Bone marrow (tissue), 2 donors: ENCODE results near the gene LRRC10.
A peak's percentile ranks its signal among the peaks of the same experiment; 100 is the strongest.

Experiments used
- DNase-seq, 2 donors: peaks; one replicate each; lab custom pipeline; 2025; lab: John Stamatoyannopoulos, UW

Gene LRRC10

DNA sequence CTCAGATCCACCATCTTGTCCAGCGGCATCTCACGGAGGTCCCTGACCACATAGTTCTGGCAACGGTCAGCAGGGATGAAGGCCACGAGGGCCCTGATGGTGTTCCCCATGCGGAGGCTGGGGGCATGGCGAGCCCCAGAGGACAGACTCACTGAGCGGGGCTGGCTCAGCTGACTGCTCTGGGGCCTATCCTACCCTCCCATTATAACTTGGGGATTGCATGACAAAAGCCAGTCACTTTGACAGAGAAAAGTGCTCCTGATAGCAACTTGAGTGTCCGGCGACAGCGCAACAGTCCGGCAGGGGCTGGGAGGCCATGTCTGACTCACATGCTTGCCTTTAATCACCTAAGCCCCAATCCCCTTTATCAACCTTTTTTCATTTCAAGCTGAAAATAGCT lies at the start of gene LRRC10:
Gene LRRC10, minus strand, starts transcription at position 179 of the 400 bp plus-strand sequence. Its CDS starts 69 bp downstream, at position 110.
- no peak for DNase-seq

- no peak for DNase-seq
Measured at GRCh38 chr12:69660164-69660863, 49.6 kb upstream of the LRRC10 start.

DNA sequence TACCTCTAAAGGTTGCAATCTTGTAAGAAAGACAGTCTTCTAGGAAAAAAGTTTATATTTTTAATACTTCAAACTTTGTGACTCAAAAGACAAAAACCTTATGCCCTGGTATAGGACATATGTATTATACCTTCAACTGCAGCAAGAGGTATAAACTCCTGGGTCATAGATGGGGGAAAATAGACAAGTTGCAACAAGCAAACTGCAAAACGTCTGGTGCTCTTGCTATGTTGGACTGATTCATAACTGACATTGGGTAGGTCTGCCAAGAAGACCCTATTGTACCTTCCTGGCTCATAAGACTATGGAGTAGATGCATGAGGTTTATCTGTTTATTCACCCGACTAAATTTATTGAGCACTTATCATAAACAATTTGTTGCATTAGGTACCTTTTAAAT lies 47.5 kb upstream of the LRRC10 start:
- DNase-seq = no peak

DNA sequence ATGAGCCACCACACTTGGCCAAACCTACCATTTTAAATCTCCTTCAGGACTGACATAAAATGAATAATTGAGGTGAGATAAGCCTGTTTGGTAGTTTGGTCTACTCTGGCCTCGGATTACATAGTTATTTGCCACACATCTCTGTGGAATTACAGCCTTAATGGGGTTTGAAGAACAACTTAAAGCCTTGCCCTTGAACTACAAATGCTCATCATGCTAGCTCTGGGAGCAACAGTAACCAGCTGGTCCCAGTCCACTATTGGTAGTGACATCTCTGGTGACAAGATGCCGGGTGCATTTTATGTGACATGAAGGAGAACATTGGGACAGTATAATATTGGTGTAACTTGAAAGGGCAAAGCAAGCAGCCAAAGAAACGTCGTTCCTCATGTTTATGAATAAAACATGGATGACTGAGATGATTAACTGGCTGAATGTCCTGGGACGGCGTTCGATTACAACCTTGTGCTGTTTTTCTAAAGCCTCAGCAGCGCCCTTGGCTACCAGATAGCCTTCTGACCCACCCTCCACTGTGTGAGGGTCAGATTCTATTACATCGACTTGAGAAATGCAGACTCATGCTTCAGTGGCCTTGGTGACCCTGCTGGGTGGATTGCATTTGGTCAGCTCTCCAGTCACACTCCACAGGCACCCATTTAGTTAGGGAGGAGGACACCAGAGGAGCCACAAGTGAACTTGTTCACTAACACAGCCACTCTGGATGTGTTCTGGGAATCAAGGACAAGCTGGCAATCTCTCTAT lies 46.9 kb upstream of the LRRC10 start:
- no peak for DNase-seq

- no peak for DNase-seq
Measured at GRCh38 chr12:69655616-69656340, 45.1 kb upstream of the LRRC10 start.

DNA sequence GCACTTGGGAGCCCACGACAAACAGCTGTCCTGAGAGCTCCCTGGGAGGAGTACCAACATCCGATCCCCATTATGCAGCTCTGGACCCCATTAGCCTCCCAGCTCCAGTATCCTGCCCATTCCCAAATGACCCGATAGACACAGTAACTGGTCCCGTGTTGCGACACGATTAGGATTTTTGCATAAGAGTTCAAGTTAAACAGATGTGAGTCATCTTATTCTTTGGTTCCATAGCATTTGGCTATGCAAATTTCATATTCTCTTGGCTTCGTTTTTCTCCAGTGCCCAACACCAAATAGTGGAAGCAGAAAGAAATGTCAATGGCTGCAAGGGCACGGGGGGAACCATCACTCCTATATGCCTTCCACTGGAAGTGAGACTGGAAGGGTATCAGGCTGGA lies 43.0 kb upstream of the LRRC10 start:
- no peak for DNase-seq

DNA sequence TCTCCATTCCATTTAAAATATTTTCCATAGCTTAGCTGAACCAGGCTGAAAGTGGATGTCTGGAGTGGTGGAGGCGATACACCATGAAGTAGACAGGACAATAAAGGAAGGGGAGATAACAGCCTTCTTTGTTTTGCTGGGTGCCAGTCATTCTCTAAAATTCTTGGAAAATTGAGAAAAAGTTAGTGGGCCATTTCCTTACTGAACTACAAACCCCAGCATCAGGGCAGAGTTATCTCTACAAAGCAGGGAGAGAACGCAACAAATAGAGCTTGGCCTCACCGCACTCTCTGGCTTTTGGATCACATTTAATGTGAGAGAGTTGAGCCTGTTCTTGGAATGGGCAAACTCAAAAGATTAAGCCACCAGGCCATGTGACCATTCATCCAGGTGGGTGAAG lies 41.2 kb upstream of the LRRC10 start:
- DNase-seq = no peak

DNA sequence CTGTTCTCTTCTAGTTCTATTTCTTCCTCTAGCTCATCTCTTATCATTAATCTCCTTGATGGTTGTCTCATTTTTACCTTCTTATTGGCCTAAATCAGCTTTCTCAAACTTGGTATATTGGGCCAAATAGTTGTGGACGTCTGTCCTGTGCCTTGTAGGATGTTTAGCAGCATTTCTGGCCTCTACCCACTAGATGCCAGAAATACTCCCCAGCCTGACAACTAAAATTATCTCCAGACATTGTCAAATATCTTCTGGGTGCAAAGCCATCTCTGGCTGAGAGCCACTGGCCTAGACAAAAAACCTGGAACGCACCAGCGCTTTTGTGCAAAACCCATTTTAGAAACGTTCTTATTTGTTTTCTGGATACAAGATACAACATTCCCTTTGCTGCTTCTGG lies 38.8 kb upstream of the LRRC10 start:
- DNase-seq = no peak

GRCh38 chr12:69648476-69648875 lies 37.8 kb upstream of the LRRC10 start:
- DNase-seq = no peak

- DNase-seq = no peak
Measured at GRCh38 chr12:69647178-69647577, 36.5 kb upstream of the LRRC10 start.

DNA sequence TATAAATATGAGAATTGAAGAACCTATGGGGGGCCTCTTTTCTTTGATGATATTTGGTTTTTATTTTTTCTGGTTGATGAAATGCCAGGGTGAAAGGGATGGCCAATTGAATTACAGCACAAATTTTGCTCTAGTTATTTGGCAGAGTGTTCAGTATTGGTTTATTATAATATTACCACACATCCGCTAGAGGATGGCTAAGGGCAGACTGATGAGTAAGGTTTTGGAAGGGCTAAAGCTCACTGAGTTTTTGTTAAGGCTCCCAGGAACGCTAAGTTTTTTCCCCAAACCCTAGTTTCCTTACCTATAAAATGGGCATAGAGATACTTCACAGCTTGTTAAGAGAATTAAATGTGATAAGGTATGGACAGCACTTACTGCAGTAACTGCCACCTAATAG lies 34.3 kb upstream of the LRRC10 start:
- DNase-seq = no peak

DNA sequence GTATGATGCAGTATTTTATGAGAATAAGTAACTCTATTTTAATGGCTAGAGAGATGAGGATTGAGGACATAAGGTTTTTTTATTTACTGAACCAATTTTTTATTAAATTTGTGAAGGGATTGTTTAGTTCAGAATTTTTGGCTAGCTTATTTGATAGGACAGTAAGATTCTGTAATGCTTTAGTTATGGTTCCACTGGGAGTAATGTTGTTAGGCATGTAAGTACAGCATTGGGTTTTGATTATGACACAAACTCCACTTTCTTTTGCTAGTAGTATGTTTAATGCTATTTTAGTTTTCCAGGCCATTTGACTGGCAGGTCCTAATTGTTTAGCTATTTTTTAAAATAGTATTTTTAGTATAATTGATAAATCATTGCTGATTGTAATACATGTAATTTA lies 33.8 kb upstream of the LRRC10 start:
- DNase-seq = no peak

DNA sequence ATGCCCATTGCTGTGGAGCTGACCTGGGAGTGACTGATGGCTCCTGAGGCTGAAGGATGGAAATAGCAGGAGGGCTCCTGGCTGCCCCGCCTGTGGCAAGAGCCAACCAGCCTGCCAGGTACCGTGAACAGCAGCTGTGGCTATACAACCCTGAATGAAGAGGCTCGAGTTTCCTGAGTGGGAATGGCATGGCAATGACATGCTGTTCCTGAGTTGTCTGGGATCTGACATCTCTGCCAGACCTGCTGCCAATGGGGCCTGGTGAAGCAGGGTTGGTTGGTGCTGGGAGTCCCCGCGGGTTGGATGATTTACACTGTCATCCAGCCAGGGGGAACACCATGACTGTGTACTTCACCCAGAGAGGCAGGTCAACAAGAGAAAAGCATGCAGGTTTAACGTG lies 31.8 kb upstream of the LRRC10 start:
- no peak for DNase-seq

DNA sequence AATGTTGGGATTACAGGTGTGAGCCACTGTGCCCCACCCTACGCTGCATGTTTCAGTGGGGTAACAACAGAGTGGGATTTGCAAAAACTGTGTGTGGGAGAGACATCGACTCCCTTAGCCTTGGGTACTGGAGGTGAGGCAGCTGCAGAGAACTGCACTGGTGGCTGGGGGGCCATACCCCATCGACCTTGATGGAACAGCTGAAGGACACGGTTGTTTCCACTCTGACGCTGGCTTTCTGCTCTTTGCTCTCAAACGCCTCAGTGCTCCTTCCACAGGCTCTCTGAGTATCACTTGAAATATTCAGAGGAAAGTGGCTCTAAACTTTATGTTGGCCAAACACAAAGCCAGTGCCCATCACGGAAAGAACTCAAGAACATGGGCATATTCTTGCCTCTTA lies 30.8 kb upstream of the LRRC10 start:
- DNase-seq = no peak

- peak; percentile 3 to 7 for DNase-seq
Measured at GRCh38 chr12:69639400-69640016, 28.8 kb upstream of the LRRC10 start.

DNA sequence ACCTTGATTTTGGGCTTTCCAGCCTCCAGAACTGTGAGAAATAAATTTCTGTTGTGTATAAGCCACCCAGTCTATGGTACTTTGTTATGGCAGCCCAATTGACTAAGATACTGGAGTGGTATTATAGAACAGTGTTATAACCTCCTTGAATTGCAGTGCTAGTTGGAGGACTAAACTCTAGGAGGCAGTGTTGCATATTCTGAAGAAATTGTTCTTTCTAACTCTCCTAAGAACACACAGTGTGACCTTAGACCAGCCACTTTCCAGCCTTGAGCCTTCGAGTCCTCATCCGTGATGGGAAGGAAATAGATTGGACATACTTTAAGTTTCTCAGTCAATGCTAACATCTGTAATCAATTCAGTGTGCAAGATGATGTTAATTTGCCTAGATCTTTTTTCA lies 22.4 kb upstream of the LRRC10 start:
- no peak for DNase-seq

GRCh38 chr12:69630191-69630590 lies 19.5 kb upstream of the LRRC10 start:
- DNase-seq = no peak

GRCh38 chr12:69627501-69627900 lies 16.8 kb upstream of the LRRC10 start:
- DNase-seq = no peak

GRCh38 chr12:69623970-69624369 lies 13.3 kb upstream of the LRRC10 start:
- no peak for DNase-seq

- no peak for DNase-seq
Measured at GRCh38 chr12:69621551-69621950, 10.8 kb upstream of the LRRC10 start.

DNA sequence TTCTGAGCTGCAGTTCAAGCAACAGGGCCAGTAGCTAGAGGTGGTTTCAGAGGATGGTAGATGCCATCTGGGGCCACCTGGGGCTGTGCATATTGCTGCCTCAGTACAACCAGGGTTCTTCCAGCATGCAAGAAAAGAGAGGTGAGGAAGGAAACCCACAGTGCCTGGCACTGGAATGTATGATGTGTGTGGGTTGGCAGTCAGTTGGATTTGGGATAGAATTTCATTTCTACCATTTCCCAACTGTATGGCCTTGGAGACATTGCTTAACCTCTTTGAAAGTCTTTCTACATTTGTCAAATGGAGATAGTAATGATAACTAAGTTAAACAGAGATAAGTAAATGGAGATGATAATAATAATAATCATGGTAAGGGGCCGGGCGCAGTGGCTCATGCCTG lies 10.2 kb upstream of the LRRC10 start:
- DNase-seq = no peak

- no peak for DNase-seq
Measured at GRCh38 chr12:69620077-69620476, 9.4 kb upstream of the LRRC10 start.

DNA sequence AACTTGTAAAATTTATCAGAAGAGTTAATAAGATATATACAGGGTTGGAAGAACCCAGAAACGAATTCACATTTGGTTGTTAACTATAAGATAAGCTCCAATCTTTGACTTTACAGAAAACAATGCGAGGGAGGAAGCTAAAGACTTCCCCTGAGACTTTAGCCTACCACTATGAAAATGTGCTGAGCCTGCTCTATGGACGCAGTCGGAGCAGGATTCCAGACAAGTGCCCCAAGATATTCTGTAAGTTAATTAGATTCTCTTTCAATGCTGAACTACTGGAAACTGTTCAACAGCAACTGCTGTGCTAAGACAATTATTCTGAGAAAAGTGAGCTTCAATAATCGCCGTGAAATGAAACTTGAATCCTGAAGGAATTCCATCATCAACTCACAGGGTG lies 8.3 kb upstream of the LRRC10 start:
- DNase-seq = no peak
